HepG2 (cell line): Measurements from ENCODE around the gene TIMM8B. TPM values are rescaled to one million over a fixed set of nuclear protein-coding genes. Genes with fewer than 3 reads are reported as not detected.

Source experiments
- ARID5B ChIP-seq: IDR thresholded peaks from 2 replicates; pipeline ENCODE4 v1.4.0; 2020; ENCODE audit warnings: mild to moderate bottlenecking, missing genetic modification reagents
- ATF2 ChIP-seq: sonication (generic); formaldehyde crosslinking; IDR thresholded peaks from 2 replicates; pipeline ENCODE4 v1.4.0; 2020; ENCODE audit warnings: missing genetic modification reagents
- BRCA1 ChIP-seq: sonication (generic); formaldehyde crosslinking; IDR thresholded peaks from 2 replicates; pipeline ENCODE4 v1.4.0; 2020; ENCODE audit warnings: missing genetic modification reagents
- BRF2 ChIP-seq: sonication (generic); formaldehyde crosslinking; IDR thresholded peaks from 2 replicates; pipeline ENCODE4 v1.8.1; 2022; ENCODE audit warnings: mild to moderate bottlenecking, missing genetic modification reagents
- E2F2 ChIP-seq: sonication (generic); formaldehyde crosslinking; IDR thresholded peaks from 2 replicates; pipeline ENCODE4 v1.4.0; 2020; ENCODE audit warnings: missing genetic modification reagents, borderline replicate concordance
- HES4 ChIP-seq: sonication (generic); formaldehyde crosslinking; IDR thresholded peaks from 2 replicates; pipeline ENCODE4 v1.9.0; 2021; ENCODE audit warnings: mild to moderate bottlenecking, missing genetic modification reagents, borderline replicate concordance
- JUND ChIP-seq: sonication (generic); formaldehyde crosslinking; IDR thresholded peaks from 2 replicates; pipeline ENCODE4 v1.8.0; 2022; ENCODE audit warnings: mild to moderate bottlenecking, missing genetic modification reagents
- NCOA1 ChIP-seq: sonication (generic); formaldehyde crosslinking; IDR thresholded peaks from 2 replicates; pipeline ENCODE4 v1.9.0; 2021; ENCODE audit warnings: missing genetic modification reagents
- NCOA2 ChIP-seq: sonication (generic); formaldehyde crosslinking; IDR thresholded peaks from 2 replicates; pipeline ENCODE4 v1.8.0; 2022; ENCODE audit warnings: inconsistent platforms
- PBX3 ChIP-seq: sonication (generic); formaldehyde crosslinking; IDR thresholded peaks from 2 replicates; pipeline ENCODE4 v1.8.1; 2023; ENCODE audit warnings: missing genetic modification reagents, inconsistent platforms, borderline replicate concordance
- PRMT3 ChIP-seq: sonication (generic); formaldehyde crosslinking; IDR thresholded peaks from 2 replicates; pipeline ENCODE4 v1.8.1; 2022; ENCODE audit warnings: low read depth, mild to moderate bottlenecking, moderate library complexity, missing genetic modification reagents, borderline replicate concordance
- RBFOX2 ChIP-seq: fragments of 200-400 bp; formaldehyde crosslinking; IDR thresholded peaks from 2 replicates; pipeline ENCODE4 v1.6.1; 2017; ENCODE audit warnings: low read depth, mild to moderate bottlenecking, low read length
- SATB2 ChIP-seq: sonication (generic); formaldehyde crosslinking; IDR thresholded peaks from 2 replicates; pipeline ENCODE4 v1.5.0; 2020; ENCODE audit warnings: missing genetic modification reagents
- THAP7 ChIP-seq: sonication (generic); formaldehyde crosslinking; IDR thresholded peaks from 2 replicates; pipeline ENCODE4 v1.8.1; 2023; ENCODE audit warnings: mild to moderate bottlenecking, missing genetic modification reagents
- ZNF205 ChIP-seq: IDR thresholded peaks from 2 replicates; pipeline ENCODE4 v1.6.1; 2018; ENCODE audit warnings: missing biosample characterization, missing genetic modification reagents
- ZNF350 ChIP-seq: sonication (generic); formaldehyde crosslinking; IDR thresholded peaks from 2 replicates; pipeline ENCODE4 v1.4.0; 2020; ENCODE audit warnings: mild to moderate bottlenecking, low read depth, missing genetic modification reagents, borderline replicate concordance
- ZNF652 ChIP-seq: IDR thresholded peaks from 2 replicates; pipeline ENCODE4 v1.6.1; 2016; ENCODE audit warnings: low read depth, borderline replicate concordance
- polyA plus RNA-seq, 8 experiments: library from polyadenylated mRNA; depleted of rRNA in 3 of 8; stranded (reverse) in 7 of 8; unstranded in 1 of 8; fragments of >200 nt; fragmentation: Illumina TruSeq in 4 of 8; extraction: Trizol in 4 of 8; gene quantifications; 2 replicates each; pipeline versions ENCODE4 v1.2.1 to v1.2.3, GENCODE V29; 2011 to 2016; ENCODE audit warnings: low read depth in 4 of 8, missing spikeins in 1 of 8, mixed read lengths in 1 of 8; ENCODE audit not compliant: insufficient read depth in 1 of 8
- total RNA-seq, 5 experiments: library from RNA; depleted of rRNA; stranded (reverse); fragments of >200 nt; fragmentation: Illumina TruSeq; extraction: Trizol; gene quantifications; 2 replicates each; pipeline ENCODE4 v1.2.3, GENCODE V29; 2016; ENCODE audit warnings: low read depth in 1 of 5

The TIMM8B gene
- total and polyA plus RNA-seq, 2 of the 13 experiments (the other 11 are each of a cell fraction or from before 2014, with no cell fraction given), result 84.5 to 98.3 TPM

- TF ChIP-seq ZNF350 (CRISPR knock-in tag), result peak; percentile 63; the same call in 1 of the 2 replicates
- TF ChIP-seq THAP7 (CRISPR knock-in tag), result no peak
- TF ChIP-seq ATF2, result peak; percentile 64; the same call in 1 of the 2 replicates
- TF ChIP-seq NCOA1 (CRISPR knock-in tag), result no peak
- TF ChIP-seq PRMT3 (CRISPR knock-in tag), result 0 out of 2 replicates have a peak, but pooled peaks have one; percentile 65
- no peak for TF ChIP-seq SATB2 (CRISPR knock-in tag)
- TF ChIP-seq BRCA1, result no peak
- no peak; the same call in 1 of the 2 replicates for TF ChIP-seq NCOA2
- peak; percentile 48; the same call in 1 of the 2 replicates for TF ChIP-seq ZNF205 (CRISPR knock-in tag)
- TF ChIP-seq E2F2 (CRISPR knock-in tag), result no peak; the same call in 1 of the 2 replicates
- no peak for TF ChIP-seq JUND (CRISPR knock-in tag)
- TF ChIP-seq ZNF652 (CRISPR knock-in tag), result no peak
- peak; percentile 50; the same call in 1 of the 2 replicates for TF ChIP-seq RBFOX2
- no peak for TF ChIP-seq HES4
- 0 out of 2 replicates have a peak, but pooled peaks have one; percentile 18 for TF ChIP-seq PBX3 (CRISPR knock-in tag)
- peak; percentile 35; the same call in 1 of the 2 replicates for TF ChIP-seq ARID5B (CRISPR knock-in tag)
- no peak for TF ChIP-seq BRF2
These were observed 12.4 kb downstream of the TIMM8B start, which contains the start of the genes NKAPD1 and PIH1D2 (continued) for GRCh38 chr11:112073941-112074811.
